ENCODE data around the gene MFF. TPM values are rescaled to one million over a fixed set of nuclear protein-coding genes. Genes with fewer than 3 reads are reported as not detected.
A peak's percentile ranks its signal among the peaks of the same experiment; 100 is the strongest.

The MFF gene, protein sequence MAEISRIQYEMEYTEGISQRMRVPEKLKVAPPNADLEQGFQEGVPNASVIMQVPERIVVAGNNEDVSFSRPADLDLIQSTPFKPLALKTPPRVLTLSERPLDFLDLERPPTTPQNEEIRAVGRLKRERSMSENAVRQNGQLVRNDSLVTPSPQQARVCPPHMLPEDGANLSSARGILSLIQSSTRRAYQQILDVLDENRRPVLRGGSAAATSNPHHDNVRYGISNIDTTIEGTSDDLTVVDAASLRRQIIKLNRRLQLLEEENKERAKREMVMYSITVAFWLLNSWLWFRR
- total RNA-seq (80.8 TPM), polyA plus RNA-seq (ENCODE audit: insufficient read depth, low read depth, low replicate concordance) (110 TPM)
- long read RNA-seq, donor 1, transcript MFF-205 (7 exons, 1,085 nt): minor isoform, 5 of 42 reads
- long read RNA-seq, donor 1, transcript MFF-201 (9 exons, 2,004 nt): major isoform, 11 of 42 reads
- long read RNA-seq, donor 1, partial matches to known transcripts: 7 of 42 reads
- long read RNA-seq, donor 1, other reads (novel, unspliced or antisense): 0 of 42 reads
- long read RNA-seq, donor 2, transcript MFF-222 (4 exons, 1,653 nt): minor isoform, 5 of 34 reads
- long read RNA-seq, donor 2, transcript MFF-205 (7 exons, 1,085 nt): major isoform, 7 of 34 reads
- long read RNA-seq, donor 2, transcript MFF-201 (9 exons, 2,004 nt): minor isoform, 6 of 34 reads
- long read RNA-seq, donor 2, partial matches to known transcripts: 0 of 34 reads
- long read RNA-seq, donor 2, other reads (novel, unspliced or antisense): 5 of 34 reads
- long read RNA-seq, donor 3, transcript MFF-205 (7 exons, 1,085 nt): minor isoform, 8 of 51 reads
- long read RNA-seq, donor 3, transcript MFF-222 (4 exons, 1,653 nt): minor isoform, 5 of 51 reads
- long read RNA-seq, donor 3, transcript MFF-218 (3 exons, 1,824 nt): minor isoform, 5 of 51 reads
- long read RNA-seq, donor 3, transcript MFF-201 (9 exons, 2,004 nt): major isoform, 17 of 51 reads
- long read RNA-seq, donor 3, partial matches to known transcripts: 6 of 51 reads
- long read RNA-seq, donor 3, other reads (novel, unspliced or antisense): 0 of 51 reads
- long read RNA-seq, donor 4, transcript MFF-205 (7 exons, 1,085 nt): major isoform, 6 of 21 reads
- long read RNA-seq, donor 4, partial matches to known transcripts: 0 of 21 reads
- long read RNA-seq, donor 4, other reads (novel, unspliced or antisense): 0 of 21 reads
- long read RNA-seq, donor 5, partial matches to known transcripts: 0 of 4 reads
- long read RNA-seq, donor 5, other reads (novel, unspliced or antisense): 0 of 4 reads
- long read RNA-seq, donor 6, transcript MFF-218 (3 exons, 1,824 nt): minor isoform, 6 of 78 reads
- long read RNA-seq, donor 6, transcript MFF-205 (7 exons, 1,085 nt): minor isoform, 16 of 78 reads
- long read RNA-seq, donor 6, transcript MFF-207 (6 exons, 1,548 nt): minor isoform, 5 of 78 reads
- long read RNA-seq, donor 6, transcript MFF-201 (9 exons, 2,004 nt): major isoform, 18 of 78 reads
- long read RNA-seq, donor 6, partial matches to known transcripts: 13 of 78 reads
- long read RNA-seq, donor 6, other reads (novel, unspliced or antisense): 5 of 78 reads
- long read RNA-seq, donor 7, transcript MFF-205 (7 exons, 1,085 nt): minor isoform, 8 of 61 reads
- long read RNA-seq, donor 7, transcript MFF-201 (9 exons, 2,004 nt): major isoform, 14 of 61 reads
- long read RNA-seq, donor 7, partial matches to known transcripts: 2 of 61 reads
- long read RNA-seq, donor 7, other reads (novel, unspliced or antisense): 25 of 61 reads
- long read RNA-seq, donor 8, transcript MFF-201 (9 exons, 2,004 nt): minor isoform, 8 of 53 reads
- long read RNA-seq, donor 8, transcript MFF-205 (7 exons, 1,085 nt): major isoform, 11 of 53 reads
- long read RNA-seq, donor 8, transcript MFF-207 (6 exons, 1,548 nt): minor isoform, 5 of 53 reads
- long read RNA-seq, donor 8, partial matches to known transcripts: 17 of 53 reads
- long read RNA-seq, donor 8, other reads (novel, unspliced or antisense): 0 of 53 reads
- long read RNA-seq, donor 9, transcript MFF-205 (7 exons, 1,085 nt): major isoform, 5 of 14 reads
- long read RNA-seq, donor 9, partial matches to known transcripts: 0 of 14 reads
- long read RNA-seq, donor 9, other reads (novel, unspliced or antisense): 0 of 14 reads
- long read RNA-seq, donor 10, transcript MFF-201 (9 exons, 2,004 nt): major isoform, 9 of 29 reads
- long read RNA-seq, donor 10, transcript MFF-222 (4 exons, 1,653 nt): minor isoform, 7 of 29 reads
- long read RNA-seq, donor 10, transcript MFF-205 (7 exons, 1,085 nt): minor isoform, 5 of 29 reads
- long read RNA-seq, donor 10, partial matches to known transcripts: 0 of 29 reads
- long read RNA-seq, donor 10, other reads (novel, unspliced or antisense): 0 of 29 reads

DNA sequence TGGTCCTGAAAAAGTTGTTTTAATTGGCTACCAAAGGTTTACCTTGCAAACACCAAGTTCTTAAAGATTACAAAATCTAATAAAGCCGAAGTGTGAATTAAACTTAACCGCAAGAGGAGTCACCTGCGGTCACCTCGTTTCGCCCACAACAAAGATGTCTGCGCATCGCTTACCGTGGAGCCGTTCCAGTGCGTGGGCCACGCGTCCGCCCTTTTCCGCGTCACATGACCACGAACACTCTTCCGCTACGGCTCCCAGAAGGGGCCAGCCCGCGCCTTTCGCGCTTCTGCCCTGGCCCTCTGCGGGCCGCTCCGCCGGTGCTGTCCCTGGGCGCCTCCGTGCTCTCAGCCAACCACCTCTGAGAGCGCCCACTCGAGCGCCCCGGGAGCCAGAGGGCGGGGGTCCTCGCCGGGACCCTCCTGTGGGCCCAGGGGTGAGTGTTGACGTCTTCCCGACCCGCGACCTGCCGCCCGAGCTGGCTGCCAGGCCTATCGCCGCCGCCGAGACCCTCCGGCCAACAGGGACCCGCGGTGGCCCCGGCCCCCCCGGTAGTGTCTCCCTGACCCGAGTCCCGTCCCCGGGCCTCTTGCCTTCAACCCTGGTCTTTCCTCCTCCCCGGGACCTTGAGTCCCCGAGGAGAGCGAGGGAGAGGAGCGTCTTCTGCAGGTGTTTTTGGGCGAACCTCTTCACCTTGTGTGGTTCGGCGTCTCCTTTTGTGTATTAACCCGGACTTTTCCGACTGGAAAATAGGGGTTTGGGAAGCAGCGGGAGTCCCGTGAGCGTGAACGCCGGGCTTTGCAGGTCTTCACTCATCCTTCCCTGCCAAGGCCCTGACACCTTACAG lies at the start of gene MFF:
TSS of gene MFF (plus strand) at position 257 of the 844 bp plus-strand sequence. CDS start 5,415 bp downstream, outside the sequence.
- peak; percentile 94 to 98 (median 97) for DNase-seq
- Histone ChIP-seq H3K9ac (ENCODE audit: low read length in 3 of 3) (peak within 1 kb of the TSS; percentile 80 to 97 (median 97)), H3K4me3 (ENCODE audit: low read length in 3 of 3) (peak within 1 kb of the TSS; percentile 88 to 98 (median 93)), H3K27ac (ENCODE audit: low read depth in 2 of 2, low read length in 2 of 2) (peak within 1 kb of the TSS; percentile 86 to 95), H3K36me3 (ENCODE audit: control insufficient read depth in 2 of 3, insufficient read depth in 3 of 3, low read length in 3 of 3) (no peaks in the 10 kb centered on the region), H3K27me3 (ENCODE audit: control insufficient read depth, insufficient read depth, low read length) (no peaks in the 10 kb centered on the region), H3K9me3 (ENCODE audit: control insufficient read depth in 2 of 3, insufficient read depth in 1 of 3, low read length in 3 of 3) (no peaks in the 10 kb centered on the region), H3K4me1 (ENCODE audit: control insufficient read depth in 2 of 3, insufficient read depth in 2 of 3, low read depth in 1 of 3, low read length in 3 of 3) (peaks cover 0 to 7% (median 5%) of the 10 kb centered on the region in 3 donors)
- peak; percentile 41 for FAIRE-seq
- intact Hi-C loops (cut with DNase I): no loop called here
- TF ChIP-seq, protein P1, sequence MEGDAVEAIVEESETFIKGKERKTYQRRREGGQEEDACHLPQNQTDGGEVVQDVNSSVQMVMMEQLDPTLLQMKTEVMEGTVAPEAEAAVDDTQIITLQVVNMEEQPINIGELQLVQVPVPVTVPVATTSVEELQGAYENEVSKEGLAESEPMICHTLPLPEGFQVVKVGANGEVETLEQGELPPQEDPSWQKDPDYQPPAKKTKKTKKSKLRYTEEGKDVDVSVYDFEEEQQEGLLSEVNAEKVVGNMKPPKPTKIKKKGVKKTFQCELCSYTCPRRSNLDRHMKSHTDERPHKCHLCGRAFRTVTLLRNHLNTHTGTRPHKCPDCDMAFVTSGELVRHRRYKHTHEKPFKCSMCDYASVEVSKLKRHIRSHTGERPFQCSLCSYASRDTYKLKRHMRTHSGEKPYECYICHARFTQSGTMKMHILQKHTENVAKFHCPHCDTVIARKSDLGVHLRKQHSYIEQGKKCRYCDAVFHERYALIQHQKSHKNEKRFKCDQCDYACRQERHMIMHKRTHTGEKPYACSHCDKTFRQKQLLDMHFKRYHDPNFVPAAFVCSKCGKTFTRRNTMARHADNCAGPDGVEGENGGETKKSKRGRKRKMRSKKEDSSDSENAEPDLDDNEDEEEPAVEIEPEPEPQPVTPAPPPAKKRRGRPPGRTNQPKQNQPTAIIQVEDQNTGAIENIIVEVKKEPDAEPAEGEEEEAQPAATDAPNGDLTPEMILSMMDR (IDR thresholded peaks at IDR 0.05; ENCODE audit: borderline replicate concordance, extremely low read depth, insufficient read depth): peak; percentile 18

DNA sequence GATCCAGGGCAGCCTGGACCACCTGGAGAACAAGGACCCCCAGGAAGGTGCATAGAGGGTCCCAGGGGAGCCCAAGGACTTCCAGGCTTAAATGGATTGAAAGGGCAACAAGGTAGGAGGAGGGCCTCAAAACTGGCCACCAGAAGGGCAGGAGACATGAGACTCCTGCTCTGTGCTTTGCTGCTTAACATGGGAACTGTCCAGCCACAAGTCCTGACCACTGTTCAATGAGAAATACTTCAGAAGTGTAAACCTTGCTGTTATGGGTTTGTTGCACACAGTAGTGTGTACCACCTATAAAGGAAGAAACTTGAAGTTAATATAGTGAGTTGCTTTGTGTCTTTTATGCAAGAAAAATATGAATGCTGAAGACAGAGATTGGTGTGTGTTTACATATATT lies 44.2 kb upstream of the MFF start:
- Histone ChIP-seq H3K9ac (ENCODE audit: low read length in 3 of 3) (no peak overlapping the region), H3K27ac (ENCODE audit: low read depth in 2 of 2, low read length in 2 of 2) (no peak overlapping the region), H3K9me3 (ENCODE audit: control insufficient read depth in 2 of 3, insufficient read depth in 1 of 3, low read length in 3 of 3) (no peaks in the 10 kb centered on the region), H3K27me3 (ENCODE audit: control insufficient read depth, insufficient read depth, low read length) (no peaks in the 10 kb centered on the region), H3K36me3 (ENCODE audit: control insufficient read depth in 2 of 3, insufficient read depth in 3 of 3, low read length in 3 of 3) (peaks cover 0 to 16% (median 2%) of the 10 kb centered on the region in 3 donors), H3K4me1 (ENCODE audit: control insufficient read depth in 2 of 3, insufficient read depth in 2 of 3, low read depth in 1 of 3, low read length in 3 of 3) (no peaks in the 10 kb centered on the region), H3K4me3 (ENCODE audit: low read length in 3 of 3) (no peak overlapping the region)
- intact Hi-C loops (cut with DNase I): no loop called here
- TF ChIP-seq, protein P1 (IDR thresholded peaks at IDR 0.05; ENCODE audit: borderline replicate concordance, extremely low read depth, insufficient read depth): no peak
- FAIRE-seq (no peak), DNase-seq (peak in 1 of 5 donors; percentile 11)

All from kidney (tissue), 22 donors.